ENCODE measurements around the gene GRK4. TPM values are rescaled to one million over a fixed set of nuclear protein-coding genes. Genes with fewer than 3 reads are reported as not detected.

Gene GRK4
- total and polyA plus RNA-seq, 2 of the 4 experiments (the other 2 are of a cell fraction) = 1.6 to 2.2 TPM

- peak overlapping the region; percentile 85 for H2AK5ac ChIP-seq (ENCODE audit: low read depth, low read length)
- H3K56ac ChIP-seq (ENCODE audit: extremely low read depth, insufficient read depth, low read length) = no peak overlapping the region
- peaks cover 59% of the 10 kb centered on the region for H3K36me3 ChIP-seq (ENCODE audit: control insufficient read depth, insufficient read depth, low read length)
- no peaks in the 10 kb centered on the region for H3K27me3 ChIP-seq (ENCODE audit: control insufficient read depth, insufficient read depth, low read length)
- no peak overlapping the region for H2BK15ac ChIP-seq (ENCODE audit: low read depth, low read length)
- H2BK120ac ChIP-seq (ENCODE audit: low read depth, low read length) = no peak overlapping the region
- no peak overlapping the region for H2BK20ac ChIP-seq (ENCODE audit: low read depth, low read length)
- dilution Hi-C loops (cut with HindIII; ENCODE audit: low sequenced_read_pairs, unreplicated experiment) (no loop called here), in situ Hi-C loops (cut with MboI; ENCODE audit: low sequenced_read_pairs) (no loop called here), intact Hi-C loops (cut with micrococcal nuclease) (loop anchor here (2.0 kb wide), 1 partner anchor 171 kb away; no protein-coding TSS in a partner anchor)
- ChIA-PET CTCF (interaction anchor here (0.6 kb wide), 1 partner anchor 184 kb away, joined by 4 read pairs; no protein-coding TSS in a partner anchor), POLR2A (ENCODE audit: unreplicated experiment) (no interaction called here)
- DNase-seq (no peak), ATAC-seq (ENCODE audit: low read depth) (no peak)
- H3K4ac ChIP-seq (ENCODE audit: low read depth, low read length) = no peak overlapping the region
- no peak overlapping the region for H2AFZ ChIP-seq (replicated peaks; ENCODE audit: low read length, poor library complexity)
- peak overlapping the region in 1 of 2 experiments; percentile 50; a peak in 1 of 4 replicates for H4K8ac ChIP-seq (ENCODE audit: low read depth in 2 of 2, low read length in 2 of 2)
- whole genome bisulfite sequencing, 2 experiments (ENCODE audit: extremely low coverage in 2 of 2, insufficient read length in 1 of 2) = 86% methylated on average over 12 of the region's 20 CpGs; no CpG with 5 or more reads in 1 of the 2 experiments
- peak overlapping the region; percentile 84 for H3K23ac ChIP-seq (ENCODE audit: low read depth, low read length)
- peak overlapping the region; percentile 100 for H3K4me2 ChIP-seq (ENCODE audit: low read depth, low read length)
- peak overlapping the region; percentile 95 for H3K4me3 ChIP-seq (ENCODE audit: insufficient read depth, low read depth, low read length)
- H3K79me1 ChIP-seq (ENCODE audit: low read depth in 1 of 2, low read length in 2 of 2) = peaks cover 33 to 83% of the 10 kb centered on the region in 2 experiments; a peak in 3 of 4 replicates
- peaks cover 50% of the 10 kb centered on the region for H4K20me1 ChIP-seq (ENCODE audit: insufficient read depth, low read length)
- no peak overlapping the region for H2BK5ac ChIP-seq (ENCODE audit: low read depth, low read length, poor library complexity, severe bottlenecking)
- H3K18ac ChIP-seq (ENCODE audit: low read depth, low read length) = no peak overlapping the region
- peak overlapping the region; percentile 61; the same call in 1 of the 2 replicates for H4K5ac ChIP-seq (ENCODE audit: low read depth, low read length)
- TF ChIP-seq CEBPB (IDR thresholded peaks at IDR 0.05; ENCODE audit: low read depth, low read length) (no peak), ELK1 (IDR thresholded peaks at IDR 0.05; ENCODE audit: borderline replicate concordance, low read depth, low read length) (no peak), RAD21 (IDR thresholded peaks at IDR 0.05; ENCODE audit: low read length) (no peak), MAZ (IDR thresholded peaks at IDR 0.05; ENCODE audit: borderline replicate concordance, low read depth, low read length) (no peak), POLR2A (IDR thresholded peaks at IDR 0.05; ENCODE audit: low read depth, low read length) (no peak)
- BruUV-seq (replicated peaks) = no TSS peak
- peak overlapping the region; percentile 99 for H2AK9ac ChIP-seq (replicated peaks; ENCODE audit: low read depth, low read length, poor library complexity)
- H3K9me3 ChIP-seq (ENCODE audit: control insufficient read depth, insufficient read depth, low read length) = no peaks in the 10 kb centered on the region
- H3K14ac ChIP-seq (replicated peaks; ENCODE audit: low read depth, low read length) = peak overlapping the region; percentile 61; the same call in 1 of the 2 replicates
- H3K9ac ChIP-seq (ENCODE audit: low read depth, low read length) = peak overlapping the region; percentile 91
- no peak overlapping the region for H4K91ac ChIP-seq (ENCODE audit: insufficient read depth, low read depth, low read length)
- H3K4me1 ChIP-seq (ENCODE audit: control insufficient read depth, insufficient read depth, low read length) = peaks cover 16% of the 10 kb centered on the region
- H3K9me1 ChIP-seq (ENCODE audit: insufficient read depth, low read length) = peaks cover 9% of the 10 kb centered on the region; the same call in 1 of the 2 replicates
- peak overlapping the region; percentile 94 for H3K27ac ChIP-seq (ENCODE audit: insufficient read depth, low read length)
Measured at GRCh38 chr4:2935762-2936743, 27.3 kb upstream of the GRK4 start.
